Measurements from ENCODE around the gene C6orf132.

Gene C6orf132

GRCh38 chr6:42106112-42107023 lies 36.1 kb downstream of the C6orf132 start:
- no peak for DNase-seq (ENCODE audit: low read depth)
- H3K4me3 ChIP-seq (ENCODE audit: control insufficient read depth, low read depth, low read length), result no peak overlapping the region
- no peak for TF ChIP-seq CTCF (conservative IDR thresholded peaks at IDR 0.05; ENCODE audit: control insufficient read depth, insufficient read depth, low read depth, low read length)

DNA sequence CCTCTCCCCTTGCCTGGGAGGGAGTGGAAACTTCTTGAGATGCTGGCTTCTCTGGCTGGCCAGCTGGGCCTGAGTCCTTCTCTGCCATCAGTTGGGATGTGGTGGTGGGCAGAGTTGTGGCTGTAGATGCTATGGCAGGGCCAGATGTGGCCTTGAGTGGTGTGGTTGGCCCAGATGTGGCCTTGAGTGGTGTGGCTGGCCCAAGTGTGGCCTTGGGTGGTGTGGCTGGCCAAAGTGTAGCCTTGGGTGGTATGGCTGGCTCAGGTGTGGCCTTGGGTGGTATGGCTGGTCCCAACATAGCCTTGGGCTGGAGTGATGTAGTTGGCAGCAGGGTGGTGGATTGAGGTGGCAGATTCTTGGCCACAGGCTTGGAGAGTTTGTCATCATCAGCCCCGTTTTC lies 36.7 kb downstream of the C6orf132 start:
- no peak for TF ChIP-seq CTCF (conservative IDR thresholded peaks at IDR 0.05; ENCODE audit: control insufficient read depth, insufficient read depth, low read depth, low read length)
- no peak overlapping the region for H3K4me3 ChIP-seq (ENCODE audit: control insufficient read depth, low read depth, low read length)
- DNase-seq (ENCODE audit: low read depth), result no peak

- no peak for TF ChIP-seq CTCF (conservative IDR thresholded peaks at IDR 0.05; ENCODE audit: control insufficient read depth, insufficient read depth, low read depth, low read length)
- no peak for DNase-seq (ENCODE audit: low read depth)
- no peak overlapping the region for H3K4me3 ChIP-seq (ENCODE audit: control insufficient read depth, low read depth, low read length)
These were observed 37.2 kb downstream of the C6orf132 start for GRCh38 chr6:42105156-42105648.

- no peak overlapping the region for H3K4me3 ChIP-seq (ENCODE audit: control insufficient read depth, low read depth, low read length)
- TF ChIP-seq CTCF (conservative IDR thresholded peaks at IDR 0.05; ENCODE audit: control insufficient read depth, insufficient read depth, low read depth, low read length), result no peak
- no peak for DNase-seq (ENCODE audit: low read depth)
These were observed 37.7 kb downstream of the C6orf132 start for GRCh38 chr6:42104804-42105125.

DNA sequence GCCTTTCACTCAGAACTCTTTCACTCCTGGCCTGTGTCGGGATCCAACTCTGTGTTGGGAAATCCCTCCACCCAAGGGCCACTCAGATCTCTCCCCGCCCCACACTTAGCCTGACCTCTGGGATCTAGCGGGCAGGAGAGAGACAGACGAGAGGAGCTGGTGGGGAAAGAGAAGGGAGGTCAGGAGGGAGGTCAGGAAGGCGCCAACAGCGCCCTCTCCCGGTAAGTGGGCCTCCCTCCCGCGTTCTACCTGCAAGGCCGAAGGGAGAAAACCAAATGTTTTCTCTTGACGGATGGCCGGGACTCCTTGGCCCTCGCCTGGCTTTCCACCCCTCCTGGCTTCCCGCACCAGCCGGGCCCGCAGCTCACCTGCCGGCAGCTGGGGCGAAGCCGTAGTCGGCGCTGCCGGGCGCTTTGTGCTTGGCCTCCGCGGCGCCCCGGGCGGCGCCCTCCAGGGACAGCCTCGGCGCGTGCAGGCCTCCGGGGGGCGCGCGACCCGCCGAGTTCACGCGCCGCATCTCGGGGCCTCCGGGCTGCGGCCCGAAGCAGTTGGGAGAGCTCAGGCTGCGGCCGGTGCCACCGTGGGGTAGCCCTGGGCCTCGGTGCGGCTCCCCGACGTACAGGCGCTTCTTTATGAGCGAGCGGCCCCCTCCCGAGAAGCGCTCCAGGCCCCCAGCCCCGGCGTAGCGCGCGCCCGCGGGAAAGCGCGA lies 38.2 kb downstream of the C6orf132 start:
- peak; percentile 75 for TF ChIP-seq CTCF (conservative IDR thresholded peaks at IDR 0.05; ENCODE audit: control insufficient read depth, insufficient read depth, low read depth, low read length)
- H3K4me3 ChIP-seq (ENCODE audit: control insufficient read depth, low read depth, low read length), result peak overlapping the region; percentile 12
- DNase-seq (ENCODE audit: low read depth), result peak; percentile 81

- no peak overlapping the region for H3K4me3 ChIP-seq (ENCODE audit: control insufficient read depth, low read depth, low read length)
- no peak for DNase-seq (ENCODE audit: low read depth)
- no peak for TF ChIP-seq CTCF (conservative IDR thresholded peaks at IDR 0.05; ENCODE audit: control insufficient read depth, insufficient read depth, low read depth, low read length)
These were observed 38.7 kb downstream of the C6orf132 start for GRCh38 chr6:42103753-42104094.
